Measurements from ENCODE around the gene USP13. TPM values are rescaled to one million over a fixed set of nuclear protein-coding genes. Genes with fewer than 3 reads are reported as not detected.

Gene USP13
- total RNA-seq, result 10 to 100 TPM in 1 of 2 donors, 1 to 10 TPM in 1; 6.6 to 14.0 TPM

GRCh38 chr3:179652447-179653095 lies at the start of gene USP13:
TSS of gene USP13 (plus strand) at chr3:179653040. CDS start at chr3:179653226, 186 bp downstream.
- Mint-ChIP-seq H3K4me1 (ENCODE audit: low read depth in 2 of 2) (peaks cover 24 to 26% of the 10 kb centered on the region in 2 donors), H3K9me3 (no peaks in the 10 kb centered on the region), H3K27me3 (peaks cover 4 to 18% of the 10 kb centered on the region in 2 donors), H3K36me3 (peaks cover 4% of the 10 kb centered on the region), H3K27ac (peak within 1 kb of the TSS; percentile 76 to 86), H3K4me3 (peak within 1 kb of the TSS; percentile 84)
- ATAC-seq, result peak; percentile 82 to 83
- DNase-seq (ENCODE audit: low spot score), result peak; percentile 67

DNA sequence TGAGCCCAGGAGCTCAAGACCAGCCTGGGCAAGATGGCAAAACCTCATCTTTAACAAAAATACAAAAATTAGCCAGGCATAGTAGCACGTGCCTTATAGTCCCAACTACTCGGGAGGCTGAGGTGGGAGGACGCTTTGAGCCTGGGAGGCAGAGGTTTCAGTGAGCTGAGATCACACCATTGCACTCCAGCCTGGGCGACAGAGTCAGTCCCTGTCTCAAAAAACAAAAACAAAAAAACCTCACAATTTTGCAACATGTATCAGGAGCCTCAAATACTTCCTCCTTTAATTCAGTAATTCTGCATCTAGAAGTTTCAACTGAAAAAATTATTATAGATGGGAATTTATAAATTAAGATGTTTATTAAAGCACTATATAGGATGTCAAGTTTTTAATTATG lies 49.5 kb upstream of the USP13 start:
- Mint-ChIP-seq H3K27ac (peak overlapping the region; percentile 95 to 99), H3K9me3 (no peaks in the 10 kb centered on the region)
- ATAC-seq, result no peak

DNA sequence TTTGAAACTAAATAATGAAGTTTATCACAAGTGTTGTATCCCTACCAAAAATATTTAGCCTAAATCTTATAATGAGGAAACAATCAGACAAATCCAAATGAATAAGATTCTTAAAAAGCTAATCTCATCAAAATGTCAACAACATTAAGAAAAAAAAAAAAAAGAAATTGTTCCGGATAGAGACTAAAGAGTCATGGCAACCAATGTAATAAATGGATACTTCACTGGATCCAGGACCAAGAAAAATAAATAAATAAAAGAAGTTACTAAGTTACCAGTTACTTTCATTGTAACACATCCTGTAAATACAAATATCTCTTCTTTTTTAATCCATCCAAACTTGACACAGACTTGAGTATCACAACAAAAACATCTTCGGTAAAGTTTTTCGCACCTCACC lies 49.0 kb upstream of the USP13 start:
- H3K9me3 Mint-ChIP-seq, result no peaks in the 10 kb centered on the region
- peak overlapping the region; percentile 95 to 99 for H3K27ac Mint-ChIP-seq
- peaks cover 19% of the 10 kb centered on the region for H3K36me3 Mint-ChIP-seq
- DNase-seq (ENCODE audit: low spot score), result no peak
- ATAC-seq, result no peak
- peak overlapping the region; percentile 95 for H3K4me3 Mint-ChIP-seq
- H3K27me3 Mint-ChIP-seq, result no peaks in the 10 kb centered on the region
- H3K4me1 Mint-ChIP-seq (ENCODE audit: low read depth in 2 of 2), result peaks cover 28 to 29% of the 10 kb centered on the region in 2 donors

More for the DNA sequence above, 49.5 kb upstream of the USP13 start:
- DNase-seq (ENCODE audit: low spot score), result no peak
- H3K4me3 Mint-ChIP-seq, result peak overlapping the region; percentile 95
- no peaks in the 10 kb centered on the region for H3K27me3 Mint-ChIP-seq
- peaks cover 19% of the 10 kb centered on the region for H3K36me3 Mint-ChIP-seq
- H3K4me1 Mint-ChIP-seq (ENCODE audit: low read depth in 2 of 2), result peaks cover 26% of the 10 kb centered on the region in 2 donors

GRCh38 chr3:179604321-179605078 lies 48.3 kb upstream of the USP13 start, which contains the start of the genes MRPL47 and NDUFB5:
TSS of gene MRPL47 (minus strand) at chr3:179604638. CDS start at chr3:179604624, 14 bp downstream.
TSS of gene NDUFB5 (plus strand) at chr3:179604794. CDS start at chr3:179604816, 22 bp downstream.
- Mint-ChIP-seq H3K9me3 (no peaks in the 10 kb centered on the region), H3K4me3 (peak within 1 kb of the TSS; percentile 95), H3K36me3 (peaks cover 15% of the 10 kb centered on the region), H3K27ac (peak within 1 kb of the TSS; percentile 95 to 99), H3K27me3 (no peaks in the 10 kb centered on the region), H3K4me1 (ENCODE audit: low read depth in 2 of 2) (peaks cover 29 to 33% of the 10 kb centered on the region in 2 donors)
- ATAC-seq, result peak; percentile 97 to 100
- peak; percentile 92 for DNase-seq (ENCODE audit: low spot score)

DNA sequence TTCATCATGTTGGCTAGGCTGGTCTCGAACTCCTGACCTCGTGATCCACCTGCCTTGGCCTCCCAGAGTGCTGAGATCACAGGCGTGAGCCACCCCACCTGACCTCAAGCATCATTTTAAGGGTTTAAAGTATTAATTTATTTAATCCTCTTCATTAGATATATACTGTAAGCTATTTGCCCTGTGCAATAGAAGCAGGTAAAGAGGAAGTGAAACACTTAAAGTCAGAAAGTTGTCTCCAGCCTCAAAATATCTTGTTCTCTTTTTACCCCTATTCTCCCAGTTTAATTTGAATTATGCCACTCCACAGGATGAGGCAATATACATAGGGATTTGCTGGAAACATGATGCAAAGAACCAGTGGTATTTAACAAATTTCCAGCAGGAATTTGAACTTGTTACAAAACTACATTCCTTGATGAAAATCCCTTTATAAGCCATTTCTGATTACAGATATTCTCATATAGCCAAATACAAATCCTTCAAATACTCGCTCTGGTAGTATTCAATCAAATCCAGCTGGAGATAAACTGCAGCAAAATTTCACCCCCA lies 46.2 kb upstream of the USP13 start:
- Mint-ChIP-seq H3K36me3 (peaks cover 14% of the 10 kb centered on the region), H3K9me3 (no peaks in the 10 kb centered on the region), H3K27ac (peak overlapping the region in 1 of 2 donors; percentile 87), H3K27me3 (no peaks in the 10 kb centered on the region), H3K4me3 (peak overlapping the region; percentile 46), H3K4me1 (ENCODE audit: low read depth in 2 of 2) (peaks cover 34 to 45% of the 10 kb centered on the region in 2 donors)
- no peak for DNase-seq (ENCODE audit: low spot score)
- no peak for ATAC-seq

- Mint-ChIP-seq H3K36me3 (peaks cover 14% of the 10 kb centered on the region), H3K4me3 (peak overlapping the region; percentile 89), H3K4me1 (ENCODE audit: low read depth in 2 of 2) (peaks cover 33 to 45% of the 10 kb centered on the region in 2 donors), H3K27me3 (no peaks in the 10 kb centered on the region), H3K9me3 (no peaks in the 10 kb centered on the region), H3K27ac (peak overlapping the region; percentile 85 to 87)
- no peak for DNase-seq (ENCODE audit: low spot score)
- peak; percentile 1 to 80 for ATAC-seq
Measured at GRCh38 chr3:179608931-179609720, 43.7 kb upstream of the USP13 start.

GRCh38 chr3:179610066-179610465 lies 42.8 kb upstream of the USP13 start:
- peak overlapping the region; percentile 85 to 87 for H3K27ac Mint-ChIP-seq
- peaks cover 27 to 39% of the 10 kb centered on the region in 2 donors for H3K4me1 Mint-ChIP-seq (ENCODE audit: low read depth in 2 of 2)
- no peak overlapping the region for H3K4me3 Mint-ChIP-seq
- H3K36me3 Mint-ChIP-seq, result peaks cover 9% of the 10 kb centered on the region
- H3K9me3 Mint-ChIP-seq, result no peaks in the 10 kb centered on the region
- DNase-seq (ENCODE audit: low spot score) (no peak), ATAC-seq (no peak)
- no peaks in the 10 kb centered on the region for H3K27me3 Mint-ChIP-seq

DNA sequence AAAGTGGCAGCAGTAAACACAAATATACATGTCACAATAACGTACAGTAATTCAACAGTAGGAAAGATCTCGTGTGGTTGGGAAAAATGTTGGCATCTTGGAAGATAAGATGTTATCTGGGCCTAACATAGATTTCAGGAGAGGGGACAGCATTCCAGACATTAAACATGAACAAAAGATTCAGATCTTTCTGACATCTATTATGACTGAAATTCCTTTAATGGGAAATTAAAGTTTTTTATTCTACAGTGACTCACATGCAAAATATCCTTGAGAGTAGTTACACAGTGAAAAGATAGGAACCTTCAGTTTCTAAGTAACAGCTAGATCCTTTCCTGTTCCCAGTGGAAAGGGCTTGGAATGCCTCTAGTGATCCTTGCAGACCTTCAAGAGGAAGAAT lies 39.0 kb upstream of the USP13 start:
- ATAC-seq, result no peak
- no peak for DNase-seq (ENCODE audit: low spot score)
- Mint-ChIP-seq H3K4me1 (ENCODE audit: low read depth in 2 of 2) (peaks cover 13 to 20% of the 10 kb centered on the region in 2 donors), H3K4me3 (no peak overlapping the region), H3K27me3 (no peaks in the 10 kb centered on the region), H3K27ac (peak overlapping the region in 1 of 2 donors; percentile 34), H3K36me3 (peaks cover 14% of the 10 kb centered on the region), H3K9me3 (no peaks in the 10 kb centered on the region)

GRCh38 chr3:179615458-179616173 lies 37.2 kb upstream of the USP13 start:
- Mint-ChIP-seq H3K27ac (no peak overlapping the region), H3K27me3 (no peaks in the 10 kb centered on the region), H3K4me3 (no peak overlapping the region), H3K4me1 (ENCODE audit: low read depth in 2 of 2) (peaks cover 5% of the 10 kb centered on the region in 2 donors), H3K36me3 (peaks cover 19% of the 10 kb centered on the region), H3K9me3 (no peaks in the 10 kb centered on the region)
- DNase-seq (ENCODE audit: low spot score) (no peak), ATAC-seq (no peak)

DNA sequence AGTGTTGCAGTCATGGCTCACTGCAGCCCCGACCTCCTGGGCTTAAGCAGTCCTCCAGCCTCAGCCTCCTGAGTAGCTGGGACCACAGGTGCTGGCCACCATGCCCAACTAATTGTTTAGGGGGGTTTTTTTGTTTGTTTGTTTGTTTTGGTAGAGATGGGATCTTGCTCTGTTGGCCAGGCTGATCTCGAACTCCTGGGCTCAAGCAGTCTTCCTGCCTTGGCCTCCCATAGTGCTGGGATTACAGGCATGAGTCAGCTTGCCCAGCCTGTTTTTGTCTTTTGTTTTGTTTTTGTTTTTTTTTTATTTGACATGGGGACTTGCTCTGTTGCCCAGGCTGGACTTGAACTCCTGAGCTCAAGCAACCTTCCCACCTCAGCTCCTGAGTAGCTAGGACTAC lies 30.8 kb upstream of the USP13 start:
- DNase-seq (ENCODE audit: low spot score), result no peak
- no peaks in the 10 kb centered on the region for H3K9me3 Mint-ChIP-seq
- no peaks in the 10 kb centered on the region for H3K4me1 Mint-ChIP-seq (ENCODE audit: low read depth in 2 of 2)
- H3K4me3 Mint-ChIP-seq, result no peak overlapping the region
- no peak for ATAC-seq
- H3K27me3 Mint-ChIP-seq, result no peaks in the 10 kb centered on the region
- no peak overlapping the region for H3K27ac Mint-ChIP-seq
- H3K36me3 Mint-ChIP-seq, result peaks cover 34% of the 10 kb centered on the region

DNA sequence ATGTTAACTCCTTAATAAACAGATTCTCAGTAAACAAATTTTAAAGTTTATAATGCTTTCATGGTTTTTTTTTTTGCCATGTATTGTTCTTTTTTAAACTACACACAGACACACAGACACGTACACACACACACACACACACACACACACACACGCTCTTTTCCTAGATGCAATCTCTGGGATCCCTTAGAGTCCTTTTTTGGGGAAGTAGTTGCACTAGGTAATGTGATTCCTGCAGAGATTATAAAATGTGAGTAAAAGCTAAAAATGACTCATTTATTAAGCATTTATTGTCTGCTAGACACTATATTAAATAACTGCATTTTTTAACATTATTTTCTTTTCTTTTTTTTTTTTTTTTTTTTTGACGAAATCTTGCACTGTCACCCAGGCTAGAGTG lies 28.4 kb upstream of the USP13 start:
- DNase-seq (ENCODE audit: low spot score) (no peak), ATAC-seq (no peak)
- no peaks in the 10 kb centered on the region for H3K27me3 Mint-ChIP-seq
- no peak overlapping the region for H3K4me3 Mint-ChIP-seq
- H3K36me3 Mint-ChIP-seq, result peaks cover 27% of the 10 kb centered on the region
- no peak overlapping the region for H3K27ac Mint-ChIP-seq
- H3K9me3 Mint-ChIP-seq, result no peaks in the 10 kb centered on the region
- no peaks in the 10 kb centered on the region for H3K4me1 Mint-ChIP-seq (ENCODE audit: low read depth in 2 of 2)

- Mint-ChIP-seq H3K27ac (no peak overlapping the region), H3K36me3 (no peaks in the 10 kb centered on the region), H3K4me1 (ENCODE audit: low read depth in 2 of 2) (no peaks in the 10 kb centered on the region), H3K4me3 (no peak overlapping the region), H3K9me3 (no peaks in the 10 kb centered on the region), H3K27me3 (no peaks in the 10 kb centered on the region)
- ATAC-seq (no peak), DNase-seq (ENCODE audit: low spot score) (no peak)
Measured at GRCh38 chr3:179630753-179631451, 21.9 kb upstream of the USP13 start.
